Measurements from ENCODE around the gene SCD5. TPM values are rescaled to one million over a fixed set of nuclear protein-coding genes. Genes with fewer than 3 reads are reported as not detected.

SCD5 gene
- polyA plus RNA-seq, 1 donor from 2014 or later: 212 TPM

DNA sequence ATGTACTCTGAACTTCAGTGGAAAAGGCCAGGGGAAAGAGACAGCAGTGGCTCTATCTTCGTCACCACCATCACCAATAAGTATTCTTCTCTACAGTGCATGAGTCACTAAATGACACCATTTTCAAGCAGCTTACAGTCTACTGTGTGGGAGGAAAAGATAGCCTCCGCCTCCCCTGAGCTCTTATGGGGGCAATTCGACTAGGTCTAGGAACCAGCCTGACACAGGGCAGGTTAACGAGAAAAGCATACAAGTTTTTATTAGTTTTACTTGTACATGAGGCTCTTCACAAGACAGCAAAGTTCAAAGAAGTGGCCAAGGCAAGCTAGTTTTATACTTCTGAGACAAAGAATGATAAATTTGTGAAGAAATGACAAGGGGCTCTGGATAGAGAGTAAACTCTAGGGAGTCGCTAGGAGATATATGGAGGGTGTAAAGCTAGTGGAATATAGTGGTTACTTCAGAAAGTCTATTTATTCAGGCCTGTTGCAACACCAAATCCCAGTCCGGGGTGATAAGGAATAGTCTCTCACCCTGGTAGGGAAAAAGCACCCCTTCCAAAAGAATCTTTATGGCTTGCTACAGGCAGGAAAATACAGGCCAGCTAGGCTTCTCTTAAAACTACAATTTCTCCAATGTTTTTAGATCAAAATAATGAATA lies 49.7 kb downstream of the SCD5 start:
- no peak overlapping the region for H3K4me2 ChIP-seq (ENCODE audit: low read length)
- TF ChIP-seq SMC3 (conservative IDR thresholded peaks at IDR 0.05; ENCODE audit: poor library complexity): no peak
- no peak for TF ChIP-seq POLR2AphosphoS5 (IDR thresholded peaks at IDR 0.05)
- H4K20me1 ChIP-seq (ENCODE audit: insufficient read depth): no peaks in the 10 kb centered on the region
- H3K27ac ChIP-seq (ENCODE audit: low read length): no peak overlapping the region
- H3K27me3 ChIP-seq (ENCODE audit: insufficient read depth, low read depth, low read length): no peaks in the 10 kb centered on the region
- H3F3A ChIP-seq (ENCODE audit: insufficient read depth, low read length, poor library complexity, severe bottlenecking): no peaks in the 10 kb centered on the region
- no peak overlapping the region for H3K4me3 ChIP-seq (ENCODE audit: low read length)
- no peaks in the 10 kb centered on the region for H3K9me2 ChIP-seq (ENCODE audit: insufficient read depth, low read length)
- no peak overlapping the region for H3K9ac ChIP-seq (ENCODE audit: low read length)
- no peaks in the 10 kb centered on the region for H3K36me3 ChIP-seq (ENCODE audit: insufficient read depth, low read length)
- no peaks in the 10 kb centered on the region for H3K9me3 ChIP-seq (ENCODE audit: low read length)
- no peak overlapping the region for H2AFZ ChIP-seq (ENCODE audit: low read depth, low read length)
- H3K79me2 ChIP-seq (replicated peaks; ENCODE audit: insufficient read depth, low read length): peaks cover 3% of the 10 kb centered on the region

DNA sequence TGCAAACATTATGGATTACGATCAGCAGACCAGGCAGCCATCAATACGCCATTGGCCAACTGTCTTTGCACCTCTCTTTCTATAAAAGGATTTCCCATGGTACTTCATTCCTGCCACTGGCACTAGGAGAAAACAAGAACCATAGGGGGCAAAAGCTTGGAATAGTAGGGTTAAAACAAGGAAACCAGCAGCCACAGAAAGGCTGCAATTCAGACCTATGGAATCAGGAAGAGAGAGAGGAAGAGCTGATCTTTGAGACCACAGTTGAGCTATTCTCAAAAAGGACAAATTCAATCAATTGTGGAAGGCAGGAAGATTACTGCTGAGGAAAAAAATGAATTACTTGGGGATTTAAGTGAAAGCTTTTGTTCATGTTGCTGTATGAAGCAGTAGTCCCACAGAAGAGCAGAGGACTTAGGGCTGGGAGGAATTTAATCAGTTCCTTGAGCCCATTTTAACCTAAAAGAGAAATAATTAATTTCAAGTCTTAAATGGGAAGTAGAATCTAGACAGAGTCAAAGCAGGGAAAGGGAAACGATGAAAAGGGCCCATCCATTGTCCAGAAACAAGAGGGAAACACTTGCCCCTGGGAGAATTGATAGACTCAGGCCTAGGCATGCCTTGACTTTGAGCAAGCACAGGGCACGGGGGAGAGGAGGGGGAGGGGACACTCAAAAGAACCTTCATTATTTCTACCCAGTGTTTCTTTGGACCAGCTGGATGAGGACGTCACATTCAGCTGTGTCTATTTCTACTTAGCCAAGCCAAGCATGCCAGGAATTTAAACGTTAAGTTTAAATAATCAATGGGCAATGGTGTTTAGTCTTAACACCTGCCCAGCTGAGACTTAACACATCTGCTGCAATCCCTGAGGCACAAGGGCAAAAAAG lies 50.7 kb downstream of the SCD5 start:
- TF ChIP-seq POLR2AphosphoS5 (IDR thresholded peaks at IDR 0.05): no peak
- no peak for TF ChIP-seq TAF1 (IDR thresholded peaks at IDR 0.05; ENCODE audit: low read depth)
- TF ChIP-seq RAD21 (conservative IDR thresholded peaks at IDR 0.05): no peak
- TF ChIP-seq EP300 (conservative IDR thresholded peaks at IDR 0.05; ENCODE audit: poor library complexity, severe bottlenecking): no peak
- no peak overlapping the region for H3K9ac ChIP-seq (ENCODE audit: low read length)
- H2AFZ ChIP-seq (ENCODE audit: low read depth, low read length): no peak overlapping the region
- no peaks in the 10 kb centered on the region for H3K9me3 ChIP-seq (ENCODE audit: low read length)
- H3K4me2 ChIP-seq (ENCODE audit: low read length): no peak overlapping the region
- no peaks in the 10 kb centered on the region for H3K9me2 ChIP-seq (ENCODE audit: insufficient read depth, low read length)
- H3K36me3 ChIP-seq (ENCODE audit: insufficient read depth, low read length): no peaks in the 10 kb centered on the region
- H3K27ac ChIP-seq (ENCODE audit: low read length): no peak overlapping the region
- no peaks in the 10 kb centered on the region for H3K27me3 ChIP-seq (ENCODE audit: insufficient read depth, low read depth, low read length)
- H3K4me3 ChIP-seq (ENCODE audit: low read length): no peak overlapping the region
- H3F3A ChIP-seq (ENCODE audit: insufficient read depth, low read length, poor library complexity, severe bottlenecking): no peaks in the 10 kb centered on the region
- peaks cover 3% of the 10 kb centered on the region for H3K79me2 ChIP-seq (replicated peaks; ENCODE audit: insufficient read depth, low read length)
- no peaks in the 10 kb centered on the region for H4K20me1 ChIP-seq (ENCODE audit: insufficient read depth)

- TF ChIP-seq REST (IDR thresholded peaks at IDR 0.05; ENCODE audit: borderline replicate concordance) (no peak), EZH2 (IDR thresholded peaks at IDR 0.05; ENCODE audit: borderline replicate concordance, insufficient read depth, low read length, poor library complexity, severe bottlenecking) (no peak), POLR2AphosphoS5 (IDR thresholded peaks at IDR 0.05) (no peak), TAF1 (IDR thresholded peaks at IDR 0.05; ENCODE audit: low read depth) (no peak), CTCF (IDR thresholded peaks at IDR 0.05; ENCODE audit: poor library complexity, severe bottlenecking) (no peak), MXI1 (conservative IDR thresholded peaks at IDR 0.05; ENCODE audit: poor library complexity, severe bottlenecking) (no peak), RAD21 (conservative IDR thresholded peaks at IDR 0.05) (no peak), EP300 (conservative IDR thresholded peaks at IDR 0.05; ENCODE audit: poor library complexity, severe bottlenecking) (no peak), SMC3 (conservative IDR thresholded peaks at IDR 0.05; ENCODE audit: poor library complexity) (no peak)
- no peaks in the 10 kb centered on the region for H3K9me2 ChIP-seq (ENCODE audit: insufficient read depth, low read length)
- no peak overlapping the region for H2AFZ ChIP-seq (ENCODE audit: low read depth, low read length)
- H3K27ac ChIP-seq (ENCODE audit: low read length): no peak overlapping the region
- H3K9ac ChIP-seq (ENCODE audit: low read length): no peak overlapping the region
- no peak overlapping the region for H3K4me3 ChIP-seq (ENCODE audit: low read length)
- no peaks in the 10 kb centered on the region for H3K36me3 ChIP-seq (ENCODE audit: insufficient read depth, low read length)
- no peak overlapping the region for H3K4me2 ChIP-seq (ENCODE audit: low read length)
- peaks cover 3% of the 10 kb centered on the region for H3K79me2 ChIP-seq (replicated peaks; ENCODE audit: insufficient read depth, low read length)
- H3K27me3 ChIP-seq (ENCODE audit: insufficient read depth, low read depth, low read length): no peaks in the 10 kb centered on the region
- H3F3A ChIP-seq (ENCODE audit: insufficient read depth, low read length, poor library complexity, severe bottlenecking): no peaks in the 10 kb centered on the region
- H4K20me1 ChIP-seq (ENCODE audit: insufficient read depth): no peaks in the 10 kb centered on the region
- H3K9me3 ChIP-seq (ENCODE audit: low read length): no peaks in the 10 kb centered on the region
Measured at GRCh38 chr4:82746705-82747574, 51.7 kb downstream of the SCD5 start.

All from neural cell (in vitro differentiated cells).